Measurements from ENCODE around the gene BMAL1.
"Not testable (repeated sequence)": the region's sequence is repeated elsewhere in the genome, so short reads cannot be mapped to it uniquely, and the experiment has no call there.

BMAL1 gene

DNA sequence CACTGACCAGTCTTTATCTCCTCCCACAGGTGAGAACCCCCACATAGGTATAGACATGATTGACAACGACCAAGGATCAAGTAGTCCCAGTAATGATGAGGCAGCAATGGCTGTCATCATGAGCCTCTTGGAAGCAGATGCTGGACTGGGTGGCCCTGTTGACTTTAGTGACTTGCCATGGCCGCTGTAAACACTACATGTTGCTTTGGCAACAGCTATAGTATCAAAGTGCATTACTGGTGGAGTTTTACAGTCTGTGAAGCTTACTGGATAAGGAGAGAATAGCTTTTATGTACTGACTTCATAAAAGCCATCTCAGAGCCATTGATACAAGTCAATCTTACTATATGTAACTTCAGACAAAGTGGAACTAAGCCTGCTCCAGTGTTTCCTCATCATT is 109.0 kb downstream of the BMAL1 start:
- no peak overlapping the region for H3K4me3 ChIP-seq (ENCODE audit: insufficient read depth, low read depth, low read length, poor library complexity, severe bottlenecking)
- no peak overlapping the region for H3K27ac ChIP-seq (ENCODE audit: insufficient read depth, low read length, poor library complexity, severe bottlenecking)
- no peaks in the 10 kb centered on the region for H3K27me3 ChIP-seq (replicated peaks; ENCODE audit: control insufficient read depth, insufficient read depth, low read length, poor library complexity, severe bottlenecking)
- no peaks in the 10 kb centered on the region for H3K9me3 ChIP-seq (ENCODE audit: control insufficient read depth, low read length)
- peaks cover 47% of the 10 kb centered on the region for H3K36me3 ChIP-seq (ENCODE audit: control insufficient read depth, insufficient read depth, low read length)
- H3K4me1 ChIP-seq (ENCODE audit: control insufficient read depth, insufficient read depth, low read length, poor library complexity, severe bottlenecking): no peaks in the 10 kb centered on the region
- no peak for DNase-seq

DNA sequence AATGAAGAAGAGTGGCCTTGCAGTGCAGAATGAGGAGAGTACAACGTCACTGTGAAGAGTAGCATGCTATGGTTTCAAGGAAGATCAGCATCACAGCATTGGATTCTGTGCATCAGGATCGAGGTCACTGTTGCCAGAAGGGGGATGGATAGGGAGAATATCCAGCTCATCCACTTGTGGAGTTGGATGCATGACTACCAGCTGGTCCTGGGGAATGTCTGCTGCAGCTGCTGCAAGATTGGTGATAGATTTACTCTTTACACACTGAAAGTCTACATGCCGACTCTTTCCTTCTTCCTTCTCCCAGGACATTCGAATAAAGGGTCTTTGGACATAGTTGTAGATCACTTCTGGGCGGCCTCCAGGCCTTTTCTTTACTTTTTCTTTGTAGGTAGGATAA is 111.2 kb downstream of the BMAL1 start:
- H3K4me3 ChIP-seq (ENCODE audit: insufficient read depth, low read depth, low read length, poor library complexity, severe bottlenecking): no peak overlapping the region
- H3K27me3 ChIP-seq (replicated peaks; ENCODE audit: control insufficient read depth, insufficient read depth, low read length, poor library complexity, severe bottlenecking): no peaks in the 10 kb centered on the region
- H3K4me1 ChIP-seq (ENCODE audit: control insufficient read depth, insufficient read depth, low read length, poor library complexity, severe bottlenecking): no peaks in the 10 kb centered on the region
- H3K27ac ChIP-seq (ENCODE audit: insufficient read depth, low read length, poor library complexity, severe bottlenecking): no peak overlapping the region
- peaks cover 30% of the 10 kb centered on the region for H3K36me3 ChIP-seq (ENCODE audit: control insufficient read depth, insufficient read depth, low read length)
- H3K9me3 ChIP-seq (ENCODE audit: control insufficient read depth, low read length): no peaks in the 10 kb centered on the region
- DNase-seq: no peak

DNA sequence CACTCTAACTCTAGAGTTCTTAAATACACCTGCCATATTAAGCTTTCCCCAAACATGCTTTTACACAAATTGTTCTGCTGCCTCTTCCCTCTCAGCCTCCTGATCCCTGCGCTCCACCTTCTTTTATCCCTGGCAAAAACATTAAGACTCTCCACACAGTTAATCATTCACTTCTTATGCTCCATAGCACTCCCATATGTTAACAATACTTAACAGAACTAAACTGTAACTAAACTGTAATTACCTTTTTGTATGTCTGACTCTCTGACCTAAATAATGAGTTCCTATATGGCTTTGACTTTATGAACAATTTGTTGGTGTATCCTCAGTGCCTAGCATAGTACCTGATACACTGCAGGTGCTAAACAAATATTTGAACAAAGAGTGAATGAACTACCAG is 113.6 kb downstream of the BMAL1 start:
- Histone ChIP-seq H3K27me3 (replicated peaks; ENCODE audit: control insufficient read depth, insufficient read depth, low read length, poor library complexity, severe bottlenecking) (no peaks in the 10 kb centered on the region), H3K9me3 (ENCODE audit: control insufficient read depth, low read length) (no peaks in the 10 kb centered on the region), H3K4me3 (ENCODE audit: insufficient read depth, low read depth, low read length, poor library complexity, severe bottlenecking) (no peak overlapping the region), H3K4me1 (ENCODE audit: control insufficient read depth, insufficient read depth, low read length, poor library complexity, severe bottlenecking) (no peaks in the 10 kb centered on the region), H3K36me3 (ENCODE audit: control insufficient read depth, insufficient read depth, low read length) (peaks cover 21% of the 10 kb centered on the region), H3K27ac (ENCODE audit: insufficient read depth, low read length, poor library complexity, severe bottlenecking) (no peak overlapping the region)
- no peak for DNase-seq

DNA sequence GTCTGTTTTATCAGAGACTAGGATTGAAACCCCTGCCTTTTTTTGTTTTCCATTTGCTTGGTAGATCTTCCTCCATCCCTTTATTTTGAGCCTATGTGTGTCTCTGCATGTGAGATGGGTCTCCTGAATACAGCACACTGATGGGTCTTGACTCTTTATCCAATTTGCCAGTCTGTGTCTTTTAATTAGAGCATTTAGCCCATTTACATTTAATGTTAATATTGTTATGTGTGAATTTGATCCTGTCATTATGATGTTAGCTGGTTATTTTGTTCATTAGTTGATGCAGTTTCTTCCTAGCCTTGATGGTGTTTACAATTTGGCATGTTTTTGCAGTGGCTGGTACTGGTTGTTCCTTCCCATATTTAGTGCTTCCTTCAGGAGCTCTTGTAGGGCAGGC is 120.7 kb downstream of the BMAL1 start:
- not testable (repeated sequence) for DNase-seq; H3K27me3 ChIP-seq (replicated peaks; ENCODE audit: control insufficient read depth, insufficient read depth, low read length, poor library complexity, severe bottlenecking); H3K9me3 ChIP-seq (ENCODE audit: control insufficient read depth, low read length); H3K27ac ChIP-seq (ENCODE audit: insufficient read depth, low read length, poor library complexity, severe bottlenecking); H3K4me1 ChIP-seq (ENCODE audit: control insufficient read depth, insufficient read depth, low read length, poor library complexity, severe bottlenecking); H3K4me3 ChIP-seq (ENCODE audit: insufficient read depth, low read depth, low read length, poor library complexity, severe bottlenecking)
- H3K36me3 ChIP-seq (ENCODE audit: control insufficient read depth, insufficient read depth, low read length): peaks cover 11% of the 10 kb centered on the region

DNA sequence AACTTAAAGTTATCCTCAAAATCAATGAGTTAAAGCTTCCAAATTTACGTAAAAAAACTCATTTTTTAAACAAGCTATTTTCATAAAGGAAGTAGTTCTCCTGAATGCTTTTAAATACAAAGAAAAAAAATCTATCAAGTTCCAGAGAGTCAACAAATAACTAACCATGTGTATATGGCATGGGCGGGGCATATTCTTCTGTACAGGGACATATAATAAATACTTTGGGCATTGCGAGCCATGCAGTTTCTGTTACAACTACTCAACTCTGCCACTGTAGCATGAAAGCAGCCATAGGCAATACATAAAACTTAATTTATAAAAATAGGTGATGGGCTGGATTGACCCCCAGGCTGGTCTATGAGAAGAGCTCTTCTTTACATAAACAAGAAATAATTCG is 127.6 kb downstream of the BMAL1 start:
- Histone ChIP-seq H3K9me3 (ENCODE audit: control insufficient read depth, low read length) (no peaks in the 10 kb centered on the region), H3K27me3 (replicated peaks; ENCODE audit: control insufficient read depth, insufficient read depth, low read length, poor library complexity, severe bottlenecking) (no peaks in the 10 kb centered on the region), H3K4me3 (ENCODE audit: insufficient read depth, low read depth, low read length, poor library complexity, severe bottlenecking) (no peak overlapping the region), H3K36me3 (ENCODE audit: control insufficient read depth, insufficient read depth, low read length) (peaks cover 33% of the 10 kb centered on the region), H3K4me1 (ENCODE audit: control insufficient read depth, insufficient read depth, low read length, poor library complexity, severe bottlenecking) (no peaks in the 10 kb centered on the region), H3K27ac (ENCODE audit: insufficient read depth, low read length, poor library complexity, severe bottlenecking) (no peak overlapping the region)
- DNase-seq: no peak

DNA sequence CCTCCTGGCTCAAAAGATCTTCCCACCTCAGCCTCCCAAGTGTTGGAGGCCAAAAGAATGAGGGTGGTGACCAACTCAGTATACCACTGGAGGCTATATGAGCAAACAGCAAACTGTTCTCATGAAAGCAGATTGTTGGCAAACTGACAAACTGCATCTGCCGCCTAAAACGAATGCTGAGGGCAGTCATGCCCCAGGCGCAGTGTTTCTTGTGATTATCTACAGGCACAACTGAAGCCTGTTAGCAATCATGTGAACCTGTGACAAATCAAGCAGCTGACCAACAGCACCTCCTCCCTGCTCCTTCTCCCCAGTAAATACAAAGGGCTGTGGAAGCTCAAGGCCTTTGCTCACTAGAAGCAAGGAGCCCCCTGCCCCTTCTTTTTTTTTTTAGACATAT is 137.6 kb downstream of the BMAL1 start:
- no peak overlapping the region for H3K27ac ChIP-seq (ENCODE audit: insufficient read depth, low read length, poor library complexity, severe bottlenecking)
- H3K36me3 ChIP-seq (ENCODE audit: control insufficient read depth, insufficient read depth, low read length): peaks cover 36% of the 10 kb centered on the region
- no peak for DNase-seq
- no peaks in the 10 kb centered on the region for H3K4me1 ChIP-seq (ENCODE audit: control insufficient read depth, insufficient read depth, low read length, poor library complexity, severe bottlenecking)
- no peak overlapping the region for H3K4me3 ChIP-seq (ENCODE audit: insufficient read depth, low read depth, low read length, poor library complexity, severe bottlenecking)
- no peaks in the 10 kb centered on the region for H3K9me3 ChIP-seq (ENCODE audit: control insufficient read depth, low read length)
- no peaks in the 10 kb centered on the region for H3K27me3 ChIP-seq (replicated peaks; ENCODE audit: control insufficient read depth, insufficient read depth, low read length, poor library complexity, severe bottlenecking)

DNA sequence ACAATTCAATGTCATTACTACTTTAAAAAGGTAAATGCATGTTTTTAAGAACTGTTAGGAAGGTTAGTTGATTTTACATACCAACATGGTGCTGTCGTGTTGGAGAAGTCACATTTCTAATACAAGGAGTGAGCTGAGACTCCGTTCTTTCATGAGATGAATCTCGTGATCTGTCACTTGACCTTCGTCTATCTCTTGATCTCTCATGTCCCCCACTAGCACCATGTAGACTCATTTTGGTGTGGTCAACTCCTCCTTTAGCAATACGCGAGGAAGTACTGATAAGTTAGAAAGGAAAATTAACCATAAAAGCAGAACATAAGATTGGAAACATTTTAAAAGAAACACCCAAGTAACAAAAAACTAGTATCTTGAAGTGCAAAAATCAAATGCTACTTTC is 144.0 kb downstream of the BMAL1 start:
- H3K36me3 ChIP-seq (ENCODE audit: control insufficient read depth, insufficient read depth, low read length): peaks cover 4% of the 10 kb centered on the region
- H3K4me3 ChIP-seq (ENCODE audit: insufficient read depth, low read depth, low read length, poor library complexity, severe bottlenecking): no peak overlapping the region
- no peaks in the 10 kb centered on the region for H3K27me3 ChIP-seq (replicated peaks; ENCODE audit: control insufficient read depth, insufficient read depth, low read length, poor library complexity, severe bottlenecking)
- H3K27ac ChIP-seq (ENCODE audit: insufficient read depth, low read length, poor library complexity, severe bottlenecking): no peak overlapping the region
- no peaks in the 10 kb centered on the region for H3K9me3 ChIP-seq (ENCODE audit: control insufficient read depth, low read length)
- no peaks in the 10 kb centered on the region for H3K4me1 ChIP-seq (ENCODE audit: control insufficient read depth, insufficient read depth, low read length, poor library complexity, severe bottlenecking)
- no peak for DNase-seq

DNA sequence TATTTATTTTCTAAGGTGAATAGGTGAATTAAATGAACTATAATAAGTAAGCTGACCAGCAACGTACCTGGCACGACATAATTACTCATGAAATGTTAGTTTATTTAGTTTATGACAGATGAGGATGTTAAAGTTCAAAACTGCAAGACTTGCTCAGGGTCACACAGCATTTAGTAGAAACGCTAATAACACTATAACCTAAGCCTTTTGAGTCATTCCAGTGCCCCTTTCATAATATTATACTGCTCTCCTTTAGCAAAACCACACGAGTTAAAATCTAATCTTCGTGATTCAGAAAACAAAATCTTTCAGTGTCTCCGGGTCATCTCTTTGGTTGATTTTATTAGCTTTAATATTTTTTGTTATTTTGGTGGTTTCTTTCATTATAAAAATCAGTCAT is 145.8 kb downstream of the BMAL1 start:
- Histone ChIP-seq H3K9me3 (ENCODE audit: control insufficient read depth, low read length) (no peaks in the 10 kb centered on the region), H3K4me3 (ENCODE audit: insufficient read depth, low read depth, low read length, poor library complexity, severe bottlenecking) (no peak overlapping the region), H3K36me3 (ENCODE audit: control insufficient read depth, insufficient read depth, low read length) (no peaks in the 10 kb centered on the region), H3K27ac (ENCODE audit: insufficient read depth, low read length, poor library complexity, severe bottlenecking) (no peak overlapping the region), H3K27me3 (replicated peaks; ENCODE audit: control insufficient read depth, insufficient read depth, low read length, poor library complexity, severe bottlenecking) (no peaks in the 10 kb centered on the region), H3K4me1 (ENCODE audit: control insufficient read depth, insufficient read depth, low read length, poor library complexity, severe bottlenecking) (no peaks in the 10 kb centered on the region)
- no peak for DNase-seq

DNA sequence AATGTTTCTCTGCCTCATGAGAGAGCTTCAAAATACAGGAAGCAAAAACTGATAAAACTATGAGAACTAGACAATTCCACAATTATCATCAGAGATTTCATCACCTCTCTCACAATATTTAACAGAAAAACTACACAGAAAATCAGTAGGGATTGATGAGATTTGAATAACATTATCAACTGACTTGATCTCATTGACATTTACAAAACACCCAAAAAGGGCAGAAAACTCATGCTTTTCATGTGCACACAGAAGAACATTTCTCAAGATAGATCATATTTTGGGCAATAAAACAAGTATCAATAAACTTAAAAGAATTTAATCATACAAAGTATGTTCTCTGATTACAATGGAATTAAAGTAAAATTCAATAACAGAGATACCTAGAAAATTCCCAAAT is 149.8 kb downstream of the BMAL1 start:
- Histone ChIP-seq H3K4me3 (ENCODE audit: insufficient read depth, low read depth, low read length, poor library complexity, severe bottlenecking) (no peak overlapping the region), H3K27me3 (replicated peaks; ENCODE audit: control insufficient read depth, insufficient read depth, low read length, poor library complexity, severe bottlenecking) (no peaks in the 10 kb centered on the region), H3K4me1 (ENCODE audit: control insufficient read depth, insufficient read depth, low read length, poor library complexity, severe bottlenecking) (no peaks in the 10 kb centered on the region), H3K36me3 (ENCODE audit: control insufficient read depth, insufficient read depth, low read length) (no peaks in the 10 kb centered on the region), H3K9me3 (ENCODE audit: control insufficient read depth, low read length) (no peaks in the 10 kb centered on the region), H3K27ac (ENCODE audit: insufficient read depth, low read length, poor library complexity, severe bottlenecking) (no peak overlapping the region)
- DNase-seq: no peak

DNA sequence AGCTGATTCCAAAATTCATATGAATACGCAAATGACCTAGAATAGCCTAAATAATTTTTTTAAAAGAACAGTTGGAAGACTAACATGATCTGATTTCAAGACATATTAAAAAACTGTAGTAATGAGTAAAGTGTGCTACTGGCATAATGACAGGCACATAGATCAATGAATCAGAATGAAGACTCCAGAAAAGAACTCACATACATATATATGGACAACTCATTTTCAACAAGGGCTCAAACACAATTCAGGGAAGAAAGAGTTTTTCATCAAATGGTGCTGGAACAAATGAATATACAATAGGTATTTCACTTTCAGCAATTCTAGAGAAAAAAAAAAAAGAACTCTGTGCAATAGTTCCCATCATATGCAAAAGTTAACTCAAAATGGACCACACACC is 151.7 kb downstream of the BMAL1 start:
- H3K4me3 ChIP-seq (ENCODE audit: insufficient read depth, low read depth, low read length, poor library complexity, severe bottlenecking): no peak overlapping the region
- H3K4me1 ChIP-seq (ENCODE audit: control insufficient read depth, insufficient read depth, low read length, poor library complexity, severe bottlenecking): no peaks in the 10 kb centered on the region
- H3K27ac ChIP-seq (ENCODE audit: insufficient read depth, low read length, poor library complexity, severe bottlenecking): no peak overlapping the region
- H3K27me3 ChIP-seq (replicated peaks; ENCODE audit: control insufficient read depth, insufficient read depth, low read length, poor library complexity, severe bottlenecking): no peaks in the 10 kb centered on the region
- H3K36me3 ChIP-seq (ENCODE audit: control insufficient read depth, insufficient read depth, low read length): no peaks in the 10 kb centered on the region
- DNase-seq: no peak
- no peaks in the 10 kb centered on the region for H3K9me3 ChIP-seq (ENCODE audit: control insufficient read depth, low read length)

DNA sequence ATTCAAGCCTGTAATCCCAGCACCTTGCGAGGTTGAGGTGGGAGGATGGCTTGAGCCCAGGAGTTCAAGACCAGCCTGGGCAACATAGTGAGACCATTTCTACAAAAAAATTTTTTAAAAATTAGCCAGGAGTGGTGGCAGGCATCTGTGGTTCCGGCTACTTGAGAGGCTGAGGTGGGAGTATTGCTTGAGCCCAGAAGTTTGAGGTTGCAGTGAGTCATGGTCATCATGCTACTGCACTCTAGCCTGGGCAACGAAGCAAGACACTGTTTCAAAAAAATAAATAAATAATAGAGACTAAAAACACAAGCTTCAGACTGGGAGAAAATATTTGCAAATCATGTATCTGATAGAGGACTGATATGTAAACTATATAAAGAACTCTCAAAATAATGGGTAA is 152.2 kb downstream of the BMAL1 start:
- DNase-seq: no peak
- H3K27me3 ChIP-seq (replicated peaks; ENCODE audit: control insufficient read depth, insufficient read depth, low read length, poor library complexity, severe bottlenecking): no peaks in the 10 kb centered on the region
- no peak overlapping the region for H3K27ac ChIP-seq (ENCODE audit: insufficient read depth, low read length, poor library complexity, severe bottlenecking)
- H3K9me3 ChIP-seq (ENCODE audit: control insufficient read depth, low read length): no peaks in the 10 kb centered on the region
- no peaks in the 10 kb centered on the region for H3K36me3 ChIP-seq (ENCODE audit: control insufficient read depth, insufficient read depth, low read length)
- H3K4me3 ChIP-seq (ENCODE audit: insufficient read depth, low read depth, low read length, poor library complexity, severe bottlenecking): no peak overlapping the region
- H3K4me1 ChIP-seq (ENCODE audit: control insufficient read depth, insufficient read depth, low read length, poor library complexity, severe bottlenecking): no peaks in the 10 kb centered on the region

Measured in effector memory CD4-positive, alpha-beta T cell (primary cell).